ENCODE data around the gene DDX51. TPM values are rescaled to one million over a fixed set of nuclear protein-coding genes. Genes with fewer than 3 reads are reported as not detected.

Gene DDX51
- total RNA-seq, 1 donor from 2014 or later: 10.2 TPM

DNA sequence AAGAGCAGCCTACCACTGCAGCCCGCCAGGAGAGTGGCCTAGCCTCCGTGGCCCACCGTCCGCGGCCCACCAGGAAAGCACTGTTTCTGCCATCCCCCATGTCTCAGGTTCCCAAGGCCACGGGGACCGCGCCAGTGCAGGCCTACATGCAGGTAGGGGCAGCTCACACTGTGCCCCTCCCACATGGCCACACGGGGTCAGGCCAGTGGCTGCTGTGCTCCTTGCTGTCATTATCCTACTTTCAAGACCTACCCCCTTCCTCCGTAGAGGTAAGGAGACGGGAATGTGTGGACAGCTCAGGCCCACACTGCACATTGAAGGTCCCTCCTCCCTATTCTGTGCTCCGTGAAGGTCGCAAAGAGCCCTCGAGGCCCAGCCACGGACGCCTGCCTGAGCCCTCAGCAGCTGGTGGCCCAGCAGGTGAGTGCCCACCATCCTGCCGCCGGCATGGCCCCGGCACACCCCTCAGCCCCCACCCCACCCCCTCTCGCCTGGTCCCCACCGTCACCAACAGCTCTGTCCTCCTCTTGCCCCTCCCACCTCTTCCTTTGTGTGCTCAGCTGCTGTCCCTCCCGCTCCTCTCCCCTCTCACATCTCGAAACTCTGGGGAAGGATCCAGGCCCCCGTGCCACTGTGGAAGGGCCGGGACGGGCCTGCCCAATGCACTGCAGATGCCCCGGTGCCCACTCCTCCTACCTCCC lies 10.0 kb downstream of the DDX51 start:
- H3K27ac ChIP-seq (ENCODE audit: low read depth, low read length): no peak overlapping the region
- H3K79me2 ChIP-seq (ENCODE audit: insufficient read depth, low read length): no peaks in the 10 kb centered on the region
- H3K27me3 ChIP-seq (ENCODE audit: insufficient read depth, low read length): no peaks in the 10 kb centered on the region
- peaks cover 8% of the 10 kb centered on the region for H3K9me3 Mint-ChIP-seq (ENCODE audit: unreplicated experiment)
- H3K4me1 Mint-ChIP-seq (ENCODE audit: low read depth, unreplicated experiment): peaks cover 9% of the 10 kb centered on the region
- no peak overlapping the region for H3K9ac ChIP-seq (ENCODE audit: low read length)
- TF ChIP-seq, protein P1, sequence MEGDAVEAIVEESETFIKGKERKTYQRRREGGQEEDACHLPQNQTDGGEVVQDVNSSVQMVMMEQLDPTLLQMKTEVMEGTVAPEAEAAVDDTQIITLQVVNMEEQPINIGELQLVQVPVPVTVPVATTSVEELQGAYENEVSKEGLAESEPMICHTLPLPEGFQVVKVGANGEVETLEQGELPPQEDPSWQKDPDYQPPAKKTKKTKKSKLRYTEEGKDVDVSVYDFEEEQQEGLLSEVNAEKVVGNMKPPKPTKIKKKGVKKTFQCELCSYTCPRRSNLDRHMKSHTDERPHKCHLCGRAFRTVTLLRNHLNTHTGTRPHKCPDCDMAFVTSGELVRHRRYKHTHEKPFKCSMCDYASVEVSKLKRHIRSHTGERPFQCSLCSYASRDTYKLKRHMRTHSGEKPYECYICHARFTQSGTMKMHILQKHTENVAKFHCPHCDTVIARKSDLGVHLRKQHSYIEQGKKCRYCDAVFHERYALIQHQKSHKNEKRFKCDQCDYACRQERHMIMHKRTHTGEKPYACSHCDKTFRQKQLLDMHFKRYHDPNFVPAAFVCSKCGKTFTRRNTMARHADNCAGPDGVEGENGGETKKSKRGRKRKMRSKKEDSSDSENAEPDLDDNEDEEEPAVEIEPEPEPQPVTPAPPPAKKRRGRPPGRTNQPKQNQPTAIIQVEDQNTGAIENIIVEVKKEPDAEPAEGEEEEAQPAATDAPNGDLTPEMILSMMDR (IDR thresholded peaks at IDR 0.05; ENCODE audit: insufficient read depth, low read depth, low read length): no peak
- TF ChIP-seq EZH2 (IDR thresholded peaks at IDR 0.05; ENCODE audit: insufficient read depth, low read length): no peak
- no peaks in the 10 kb centered on the region for H3K9me3 ChIP-seq (ENCODE audit: insufficient read depth, low read depth, low read length)
- H3K36me3 ChIP-seq (ENCODE audit: insufficient read depth, low read length): no peaks in the 10 kb centered on the region
- H3K4me3 Mint-ChIP-seq (ENCODE audit: unreplicated experiment): no peak overlapping the region
- H3K27me3 Mint-ChIP-seq (ENCODE audit: low read depth, unreplicated experiment): no peaks in the 10 kb centered on the region
- H3K27ac Mint-ChIP-seq (ENCODE audit: unreplicated experiment): no peak overlapping the region
- peaks cover 4% of the 10 kb centered on the region for H3K4me1 ChIP-seq (ENCODE audit: insufficient read depth, low read length)
- peaks cover 20% of the 10 kb centered on the region for H3K36me3 Mint-ChIP-seq (ENCODE audit: low read depth, unreplicated experiment)
- no peak overlapping the region for H2AFZ ChIP-seq (ENCODE audit: low read depth, low read length)
- no peaks in the 10 kb centered on the region for H4K20me1 ChIP-seq (ENCODE audit: insufficient read depth, low read length)
- H3K4me3 ChIP-seq (ENCODE audit: insufficient read depth, low read depth, low read length): no peak overlapping the region
- no peak overlapping the region for H3K4me2 ChIP-seq (ENCODE audit: low read length)
- no peak for DNase-seq (ENCODE audit: low read depth)
- no peak for FAIRE-seq

DNA sequence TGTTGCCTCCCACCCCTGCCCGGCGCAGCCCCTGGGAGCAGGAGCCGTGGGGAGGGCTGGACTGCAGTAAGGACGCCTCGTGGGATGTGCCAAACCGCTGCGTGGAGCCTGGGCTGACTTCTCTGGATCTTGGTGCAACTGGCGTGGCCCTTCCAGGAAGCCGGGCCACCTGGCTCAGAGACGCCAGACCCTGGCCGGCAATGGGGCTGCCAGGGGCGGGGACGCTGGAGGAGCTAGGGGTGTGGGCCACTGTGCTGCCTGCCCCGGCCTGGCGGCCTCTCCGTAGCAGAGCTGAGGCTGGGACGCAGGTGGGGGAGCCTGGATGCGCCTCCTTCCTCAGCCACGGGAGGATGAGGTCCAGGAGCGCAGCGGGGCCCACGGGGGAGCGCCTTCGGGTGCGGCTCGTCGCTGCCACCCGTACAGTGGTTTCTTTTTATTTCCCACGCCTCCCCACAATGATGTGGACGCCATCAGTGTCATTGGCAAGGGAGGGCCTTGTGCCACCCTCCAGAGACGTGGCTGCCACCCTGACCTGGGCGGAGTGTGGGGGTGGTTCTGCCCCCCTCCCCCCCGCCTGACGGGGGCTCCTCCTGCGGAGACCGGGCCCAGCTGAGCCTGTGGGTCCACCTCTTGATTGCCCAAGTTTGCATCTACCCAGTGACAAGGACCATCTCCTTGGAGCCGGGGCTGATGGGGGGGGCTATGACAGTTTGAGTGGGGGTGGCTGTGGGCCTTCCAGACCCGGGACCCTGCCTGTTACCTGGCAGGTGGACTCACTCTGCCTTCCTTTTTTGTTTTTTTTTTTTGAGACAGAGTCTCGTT lies 11.3 kb downstream of the DDX51 start:
- Histone ChIP-seq H3K9ac (ENCODE audit: low read length) (no peak overlapping the region), H3K36me3 (ENCODE audit: insufficient read depth, low read length) (peaks cover 7% of the 10 kb centered on the region), H4K20me1 (ENCODE audit: insufficient read depth, low read length) (no peaks in the 10 kb centered on the region), H3K27me3 (ENCODE audit: insufficient read depth, low read length) (no peaks in the 10 kb centered on the region), H3K4me2 (ENCODE audit: low read length) (no peak overlapping the region), H3K4me1 (ENCODE audit: insufficient read depth, low read length) (peaks cover 4% of the 10 kb centered on the region), H3K27ac (ENCODE audit: low read depth, low read length) (no peak overlapping the region), H3K4me3 (ENCODE audit: insufficient read depth, low read depth, low read length) (no peak overlapping the region), H3K79me2 (ENCODE audit: insufficient read depth, low read length) (no peaks in the 10 kb centered on the region), H2AFZ (ENCODE audit: low read depth, low read length) (no peak overlapping the region), H3K9me3 (ENCODE audit: insufficient read depth, low read depth, low read length) (no peaks in the 10 kb centered on the region)
- TF ChIP-seq EZH2 (IDR thresholded peaks at IDR 0.05; ENCODE audit: insufficient read depth, low read length): no peak
- TF ChIP-seq, protein P1 (IDR thresholded peaks at IDR 0.05; ENCODE audit: insufficient read depth, low read depth, low read length): no peak
- DNase-seq (ENCODE audit: low read depth) (no peak), FAIRE-seq (no peak)
- peaks cover 31% of the 10 kb centered on the region for H3K36me3 Mint-ChIP-seq (ENCODE audit: low read depth, unreplicated experiment)
- H3K4me1 Mint-ChIP-seq (ENCODE audit: low read depth, unreplicated experiment): peaks cover 7% of the 10 kb centered on the region
- peaks cover 12% of the 10 kb centered on the region for H3K9me3 Mint-ChIP-seq (ENCODE audit: unreplicated experiment)
- H3K27ac Mint-ChIP-seq (ENCODE audit: unreplicated experiment): no peak overlapping the region
- no peaks in the 10 kb centered on the region for H3K27me3 Mint-ChIP-seq (ENCODE audit: low read depth, unreplicated experiment)
- no peak overlapping the region for H3K4me3 Mint-ChIP-seq (ENCODE audit: unreplicated experiment)

All from astrocyte (in vitro differentiated cells and primary cell).